Thymus (tissue), 11 donors: ENCODE results near the gene TMEM225B. TPM values are rescaled to one million over a fixed set of nuclear protein-coding genes. Genes with fewer than 3 reads are reported as not detected.
"Not testable (repeated sequence)": the region's sequence is repeated elsewhere in the genome, so short reads cannot be mapped to it uniquely, and the experiment has no call there.

Source experiments
- DNase-seq, 9 donors: peaks; one replicate each; pipeline ENCODE4 v3.0.0-alpha.2; 2013; ENCODE audit warnings: low spot score in 9 of 9, low read depth in 6 of 9, missing footprints in 1 of 9
- H3K27ac ChIP-seq, 2 donors: one replicate each; pipeline ENCODE4 v1.5.1; 2013; ENCODE audit warnings: control low read depth in 1 of 2, low read depth in 1 of 2, low read length in 1 of 2, mild to moderate bottlenecking in 1 of 2, moderate library complexity in 1 of 2
- H3K27me3 ChIP-seq, 2 donors: one replicate each; pipeline ENCODE4 v1.5.1; 2013; ENCODE audit warnings: low read length in 1 of 2; ENCODE audit not compliant: control insufficient read depth in 2 of 2, insufficient read depth in 1 of 2
- H3K36me3 ChIP-seq, 2 donors: one replicate each; pipeline ENCODE4 v1.5.1; 2013; ENCODE audit warnings: low read length in 1 of 2, mild to moderate bottlenecking in 1 of 2, moderate library complexity in 1 of 2; ENCODE audit not compliant: control insufficient read depth in 2 of 2, insufficient read depth in 2 of 2
- H3K4me1 ChIP-seq, 2 donors: one replicate each; pipeline ENCODE4 v1.5.1; 2013; ENCODE audit warnings: low read length in 2 of 2; ENCODE audit not compliant: control insufficient read depth in 2 of 2, insufficient read depth in 2 of 2
- H3K4me3 ChIP-seq, 2 donors: one replicate each; pipeline ENCODE4 v1.5.1; 2013; ENCODE audit warnings: low read length in 2 of 2, control low read depth in 1 of 2, mild to moderate bottlenecking in 1 of 2
- H3K9me3 ChIP-seq, 2 donors: one replicate each; pipeline ENCODE4 v1.5.1; 2013; ENCODE audit warnings: low read length in 1 of 2, mild to moderate bottlenecking in 1 of 2; ENCODE audit not compliant: control insufficient read depth in 2 of 2, insufficient read depth in 1 of 2
- WGBS: extraction: QIAGEN DNeasy Blood & Tissue Kit; methylation state at CpG from one replicate; pipeline ENCODE4 v1.1.7; 2013; 5-methylcytosine and 5-hydroxymethylcytosine counted together
- polyA plus RNA-seq: library from polyadenylated mRNA; stranded (reverse); fragments of 200-250 nt; gene quantifications from one replicate; pipeline ENCODE4 v1.2.3, GENCODE V29; 2013
- total RNA-seq: library from RNA; stranded (reverse); fragments of 120-200 nt; gene quantifications from one replicate; pipeline ENCODE4 v1.2.4, GENCODE V29; 2013
- donor health status: healthy.

The TMEM225B gene
- total and polyA plus RNA-seq, 2 donors: 1.5 to 2.8 TPM

- Histone ChIP-seq H3K9me3 (peaks cover 0 to 2% of the 10 kb centered on the region in 2 donors), H3K4me1 (no peaks in the 10 kb centered on the region), H3K4me3 (no peak overlapping the region), H3K27ac (no peak overlapping the region), H3K36me3 (peaks cover 16 to 68% of the 10 kb centered on the region in 2 donors), H3K27me3 (no peaks in the 10 kb centered on the region)
- DNase-seq: no peak
- WGBS: 97% methylated on average over 3 of the region's 3 CpGs
Observed at GRCh38 chr7:99571768-99572167, 26.3 kb upstream of the TMEM225B start.

GRCh38 chr7:99573257-99573656, 24.8 kb upstream of the TMEM225B start:
- H3K36me3 ChIP-seq: peaks cover 14 to 62% of the 10 kb centered on the region in 2 donors
- 94% methylated on average over 1 of the region's 1 CpG for WGBS
- no peak overlapping the region for H3K27ac ChIP-seq
- H3K27me3 ChIP-seq: no peaks in the 10 kb centered on the region
- H3K4me1 ChIP-seq: no peaks in the 10 kb centered on the region
- no peak overlapping the region for H3K4me3 ChIP-seq
- peaks cover 0 to 2% of the 10 kb centered on the region in 2 donors for H3K9me3 ChIP-seq
- no peak for DNase-seq

DNA sequence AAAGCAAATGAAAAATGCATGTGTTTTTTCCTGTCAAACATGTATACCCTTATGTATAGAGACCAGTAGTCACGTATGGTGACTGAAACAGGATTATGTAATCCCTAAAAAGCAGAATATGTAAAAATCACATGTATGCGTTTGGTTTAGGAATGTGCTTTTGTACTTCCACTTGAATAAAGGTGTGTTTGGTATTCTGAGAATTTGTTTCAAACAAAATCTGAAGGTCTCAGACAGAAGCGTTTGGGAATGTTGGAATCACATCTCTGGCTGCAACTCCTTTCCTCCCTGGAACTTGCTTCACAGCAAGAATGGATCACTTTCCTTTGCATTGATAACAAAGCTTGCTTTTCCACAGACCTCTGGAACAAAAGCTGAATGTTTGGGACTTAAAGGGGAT, 21.8 kb upstream of the TMEM225B start:
- no peaks in the 10 kb centered on the region for H3K27me3 ChIP-seq
- no peak for DNase-seq
- WGBS: 96% methylated on average over 3 of the region's 3 CpGs
- H3K4me1 ChIP-seq: peaks cover 8 to 14% of the 10 kb centered on the region in 2 donors
- H3K36me3 ChIP-seq: peaks cover 9 to 36% of the 10 kb centered on the region in 2 donors
- no peak overlapping the region for H3K4me3 ChIP-seq
- H3K27ac ChIP-seq: no peak overlapping the region
- H3K9me3 ChIP-seq: peaks cover 0 to 2% of the 10 kb centered on the region in 2 donors

- H3K36me3 ChIP-seq: peaks cover 0 to 8% of the 10 kb centered on the region in 2 donors
- no peak for DNase-seq
- no peak overlapping the region for H3K27ac ChIP-seq
Observed at GRCh38 chr7:99579281-99579955, 18.6 kb upstream of the TMEM225B start.

GRCh38 chr7:99579956-99580777, 17.9 kb upstream of the TMEM225B start:
- Histone ChIP-seq H3K36me3 (peaks cover 0 to under 1% of the 10 kb centered on the region in 2 donors), H3K27me3 (no peaks in the 10 kb centered on the region), H3K9me3 (no peaks in the 10 kb centered on the region), H3K4me1 (peaks cover 8 to 14% of the 10 kb centered on the region in 2 donors), H3K27ac (peak overlapping the region in 1 of 2 donors; percentile 11), H3K4me3 (peak overlapping the region; percentile 52 to 57)
- 3% methylated on average over 54 of the region's 54 CpGs for WGBS
- DNase-seq: peak in 6 of 9 donors; percentile 46 to 85 (median 68)

More at GRCh38 chr7:99579281-99579955, 18.6 kb upstream of the TMEM225B start:
- Histone ChIP-seq H3K27me3 (no peaks in the 10 kb centered on the region), H3K4me3 (peak overlapping the region; percentile 52 to 57), H3K9me3 (no peaks in the 10 kb centered on the region), H3K4me1 (peaks cover 8 to 14% of the 10 kb centered on the region in 2 donors)
- WGBS: 72% methylated on average over 10 of the region's 10 CpGs

DNA sequence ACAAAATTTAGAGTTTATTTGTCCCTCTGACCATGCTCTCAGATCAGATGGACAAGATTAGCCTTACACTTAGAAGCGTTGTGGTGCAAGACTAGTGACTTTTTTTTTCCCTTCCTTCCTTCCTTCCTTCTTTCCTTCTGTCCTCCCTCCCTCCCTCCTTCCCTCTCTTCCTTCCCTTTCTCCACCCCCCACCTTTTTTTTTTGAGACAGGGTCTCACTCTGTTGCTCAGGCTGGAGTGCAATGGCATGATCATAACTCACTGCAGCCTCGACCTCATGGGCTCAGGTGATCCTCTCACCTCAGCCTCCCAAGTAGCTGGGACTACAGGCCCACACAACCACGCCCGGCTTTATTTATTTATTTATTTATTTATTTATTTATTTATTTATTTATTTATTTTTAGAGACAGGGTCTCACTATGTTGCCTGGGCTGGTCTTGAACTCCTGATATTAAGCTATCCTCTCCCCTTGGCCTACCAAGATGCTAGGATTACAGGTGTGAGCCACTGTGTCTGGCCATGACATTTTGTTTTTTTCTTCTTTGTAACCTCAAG, 17.2 kb upstream of the TMEM225B start:
- not testable (repeated sequence) for H3K27me3 ChIP-seq, H3K36me3 ChIP-seq, H3K9me3 ChIP-seq, H3K27ac ChIP-seq, DNase-seq
- peak overlapping the region; percentile 52 to 57 for H3K4me3 ChIP-seq
- H3K4me1 ChIP-seq: peaks cover 8 to 14% of the 10 kb centered on the region in 2 donors
- 65% methylated on average over 4 of the region's 4 CpGs for WGBS

GRCh38 chr7:99588868-99589267, 9.2 kb upstream of the TMEM225B start:
- peaks cover 0 to 6% of the 10 kb centered on the region in 2 donors for H3K27me3 ChIP-seq
- no peak overlapping the region for H3K27ac ChIP-seq
- DNase-seq: peak in 1 of 9 donors; percentile 39
- H3K36me3 ChIP-seq: no peaks in the 10 kb centered on the region
- no peaks in the 10 kb centered on the region for H3K9me3 ChIP-seq
- no peak overlapping the region for H3K4me3 ChIP-seq
- WGBS: 87% methylated on average over 3 of the region's 3 CpGs
- H3K4me1 ChIP-seq: no peaks in the 10 kb centered on the region

- Histone ChIP-seq H3K9me3 (peaks cover 0 to 8% of the 10 kb centered on the region in 2 donors), H3K27me3 (no peaks in the 10 kb centered on the region), H3K4me1 (no peaks in the 10 kb centered on the region), H3K4me3 (no peak overlapping the region), H3K27ac (no peak overlapping the region), H3K36me3 (no peaks in the 10 kb centered on the region)
- peak in 1 of 9 donors; percentile 49 for DNase-seq
- 85% methylated on average over 7 of the region's 7 CpGs for WGBS
Observed at GRCh38 chr7:99594948-99595745, 2.9 kb upstream of the TMEM225B start.
